Brain pericyte (primary cell): Measurements from ENCODE around the gene CFAP299.
A peak's percentile ranks its signal among the peaks of the same experiment; 100 is the strongest.

Experiments
- DNase-seq: peaks from one replicate; pipeline ENCODE4 v3.0.0-alpha.2; 2012; ENCODE audit warnings: low read depth, low spot score

CFAP299 gene

DNA sequence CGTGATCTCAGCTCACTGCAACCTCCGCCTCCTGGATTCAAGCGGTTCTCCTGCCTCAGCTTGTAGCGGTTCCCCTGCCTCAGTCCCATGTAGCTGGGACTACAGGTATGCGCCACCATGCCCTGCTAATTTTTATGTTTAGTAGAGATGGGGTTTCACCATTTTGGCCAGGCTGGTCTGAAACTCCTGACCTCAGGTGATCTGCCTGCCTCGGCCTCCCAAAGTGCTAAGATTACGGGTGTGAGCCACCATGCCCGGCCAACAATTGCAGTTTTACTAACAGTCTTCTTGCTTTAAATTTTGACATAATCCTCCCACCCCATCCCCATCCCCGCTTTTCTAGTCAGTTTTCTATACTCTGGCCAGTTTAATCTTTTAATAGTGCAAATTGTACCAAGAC is 112.0 kb downstream of the CFAP299 start:
- DNase-seq = no peak

DNA sequence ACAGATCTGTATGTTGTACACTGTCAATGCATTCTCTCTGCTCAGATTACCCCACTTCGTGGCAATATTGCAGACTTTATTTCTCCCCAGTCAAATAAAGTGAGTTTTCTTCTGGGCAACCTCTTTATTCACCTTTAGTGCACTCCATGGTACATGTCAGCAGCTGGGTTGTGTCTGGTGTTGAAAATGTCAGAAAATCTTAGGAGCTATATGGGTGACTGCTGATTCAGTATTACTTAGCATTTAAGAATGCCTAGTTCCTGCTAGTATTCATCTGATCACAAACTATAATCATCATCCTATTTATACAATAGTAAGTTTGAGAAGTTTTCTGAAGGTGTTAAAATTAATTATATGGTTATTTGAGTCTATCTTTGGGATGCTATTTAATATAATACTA is 112.5 kb downstream of the CFAP299 start:
- no peak for DNase-seq

DNA sequence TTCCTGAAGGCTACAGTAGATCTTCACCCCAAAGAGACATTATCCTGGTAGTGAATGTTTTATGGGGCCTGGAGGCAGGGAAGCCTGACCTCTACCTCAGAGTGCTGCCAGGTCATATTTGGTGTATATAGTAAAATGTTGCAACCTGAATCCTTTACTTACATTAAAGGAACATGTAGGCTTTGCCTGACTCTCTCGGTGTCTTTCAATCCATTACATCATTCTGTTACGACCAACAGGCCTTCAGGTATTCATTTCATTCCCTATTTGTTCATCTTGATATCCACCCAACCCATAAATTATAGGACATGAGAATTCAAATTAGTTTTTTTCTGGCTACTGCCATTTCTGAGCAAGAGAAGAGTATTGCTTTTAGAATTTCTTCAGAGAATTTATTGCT is 116.5 kb downstream of the CFAP299 start:
- DNase-seq = no peak

DNA sequence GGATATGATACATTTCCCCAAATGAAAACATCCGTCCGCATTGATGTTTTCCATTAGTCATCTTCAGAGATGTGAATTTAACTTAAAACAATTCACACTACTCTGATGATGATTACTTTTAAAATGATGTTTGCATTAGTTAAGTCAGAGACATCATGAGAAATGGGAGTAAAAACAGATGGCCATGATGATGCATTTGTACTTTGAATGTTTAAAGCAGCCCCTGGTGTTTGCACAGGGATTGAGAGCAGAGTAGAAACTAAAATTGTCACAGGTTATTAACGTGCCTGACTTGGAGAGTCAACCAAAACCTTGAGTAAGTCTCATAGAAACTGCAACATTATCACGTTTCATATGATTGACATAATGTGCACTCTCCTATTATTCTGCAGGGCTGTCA is 117.2 kb downstream of the CFAP299 start:
- no peak for DNase-seq

DNA sequence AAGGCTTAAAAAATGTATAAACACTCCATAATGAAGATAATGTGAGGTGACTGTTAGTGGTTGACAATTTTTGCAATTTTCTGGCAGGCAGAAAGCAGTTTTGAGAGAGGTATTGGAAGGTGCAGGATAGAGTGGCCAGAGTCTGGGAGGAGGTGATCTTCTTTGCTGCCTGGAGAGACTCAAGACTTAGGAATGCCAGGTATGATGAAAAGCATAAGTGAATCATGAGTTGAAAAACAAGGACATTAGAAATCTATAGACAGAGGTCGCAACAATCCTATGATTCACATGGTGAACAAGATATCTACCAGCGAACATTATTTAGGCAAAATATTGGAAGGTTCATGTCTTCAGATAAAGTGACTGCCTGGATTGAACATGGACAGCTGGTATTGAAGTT is 118.5 kb downstream of the CFAP299 start:
- no peak for DNase-seq

DNA sequence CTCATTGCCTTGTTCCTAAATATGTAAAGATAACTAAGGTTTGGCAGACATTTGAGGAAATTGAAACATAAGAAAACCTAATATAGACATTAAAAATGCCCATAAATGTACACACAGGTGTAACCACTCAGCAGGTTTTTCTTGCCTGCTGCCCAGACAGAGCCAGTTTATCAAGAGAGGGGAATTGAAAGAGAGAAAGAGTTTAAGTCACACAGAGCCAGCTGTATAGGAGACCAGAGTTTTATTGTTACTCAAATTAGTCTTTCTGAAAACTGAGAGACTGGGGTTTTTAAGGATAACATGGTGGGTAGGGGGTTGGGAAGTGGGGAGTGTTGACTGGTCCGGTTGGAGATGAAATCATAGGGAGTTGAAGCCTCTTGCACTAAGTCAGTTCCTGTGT is 119.0 kb downstream of the CFAP299 start:
- DNase-seq = no peak

DNA sequence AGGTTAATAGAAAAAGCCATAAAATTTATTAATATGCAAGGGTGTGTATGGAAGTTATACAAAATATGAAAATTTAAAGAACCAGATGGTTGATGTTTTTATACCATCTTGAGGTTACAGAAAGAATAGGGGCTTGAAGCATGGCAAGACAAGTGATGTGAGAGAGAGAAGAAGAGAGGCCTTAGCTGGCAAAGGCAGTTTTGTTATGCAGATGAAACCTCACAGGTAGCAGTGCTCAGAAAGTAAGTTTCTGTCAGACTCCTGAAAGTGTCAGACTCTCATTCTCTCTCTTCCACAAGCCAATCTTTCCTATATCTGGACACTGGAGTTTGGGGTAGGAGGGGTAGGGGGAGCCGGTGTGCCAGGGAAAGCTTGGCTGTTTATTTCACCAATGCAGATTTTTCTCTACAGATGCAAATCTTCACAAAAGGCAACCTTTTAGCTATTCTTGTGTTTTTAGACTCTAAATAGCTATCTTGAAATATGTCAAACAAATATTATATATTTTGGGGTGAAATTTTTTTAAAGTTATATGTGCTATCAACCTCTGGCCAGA is 124.5 kb downstream of the CFAP299 start:
- DNase-seq = no peak

DNA sequence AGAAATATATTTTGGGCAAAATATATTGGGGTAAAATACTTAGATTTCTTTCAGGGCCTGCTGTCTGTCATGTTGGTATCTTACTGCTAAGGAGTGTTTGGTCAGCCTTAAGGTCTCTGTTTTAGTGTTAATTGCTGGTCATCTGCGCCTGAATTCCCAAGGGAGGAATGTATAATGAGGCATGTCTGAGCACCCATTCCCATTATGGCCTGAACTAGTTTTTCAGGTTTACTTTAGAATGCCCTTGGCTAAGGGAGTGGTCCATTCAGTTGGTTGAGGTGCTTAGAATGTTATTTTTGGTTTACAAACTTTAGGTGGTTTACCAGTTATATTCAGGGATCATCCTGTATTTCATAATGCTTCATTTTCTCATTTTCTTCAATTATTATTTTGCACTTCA is 125.9 kb downstream of the CFAP299 start:
- no peak for DNase-seq

DNA sequence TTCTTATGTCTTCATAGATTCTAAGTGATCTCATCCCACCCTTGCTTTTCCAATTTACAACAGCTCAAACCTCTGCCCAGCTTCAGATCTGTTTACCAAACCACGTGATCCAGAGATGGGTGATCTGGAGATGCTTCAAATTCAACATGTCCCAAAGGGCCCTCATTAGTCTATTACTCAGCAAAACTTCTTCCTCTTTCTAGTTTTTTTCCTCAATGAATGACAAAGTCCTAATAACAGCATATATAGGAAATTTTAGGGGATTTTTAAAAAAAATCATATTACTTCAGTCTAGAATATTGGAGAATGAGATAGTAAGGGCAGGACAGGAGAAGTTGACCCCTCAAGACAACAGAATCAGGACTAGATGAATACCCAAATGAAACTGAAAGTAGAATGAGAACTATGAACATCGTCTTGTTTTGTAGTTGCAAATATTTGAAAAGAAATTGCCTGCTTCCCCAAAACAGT is 127.1 kb downstream of the CFAP299 start:
- DNase-seq = no peak

DNA sequence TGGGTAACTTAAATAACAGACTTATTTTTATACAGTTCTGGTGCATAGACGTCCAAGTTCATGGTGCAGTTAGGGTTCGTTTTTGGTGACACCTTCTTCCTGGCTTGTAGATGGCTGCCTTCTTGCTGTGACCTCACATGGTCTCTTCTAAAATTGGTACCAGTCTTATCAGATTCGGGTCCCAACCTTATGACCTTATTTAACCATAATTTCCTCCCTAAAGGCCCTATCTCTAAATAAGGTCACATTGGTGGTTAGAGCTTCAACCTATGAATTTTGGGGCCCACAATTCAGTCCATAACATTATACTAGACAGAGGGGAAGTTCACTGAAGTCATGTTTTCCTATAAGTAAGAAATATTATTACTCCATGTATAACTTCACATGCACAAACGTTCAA is 128.0 kb downstream of the CFAP299 start:
- DNase-seq = no peak

DNA sequence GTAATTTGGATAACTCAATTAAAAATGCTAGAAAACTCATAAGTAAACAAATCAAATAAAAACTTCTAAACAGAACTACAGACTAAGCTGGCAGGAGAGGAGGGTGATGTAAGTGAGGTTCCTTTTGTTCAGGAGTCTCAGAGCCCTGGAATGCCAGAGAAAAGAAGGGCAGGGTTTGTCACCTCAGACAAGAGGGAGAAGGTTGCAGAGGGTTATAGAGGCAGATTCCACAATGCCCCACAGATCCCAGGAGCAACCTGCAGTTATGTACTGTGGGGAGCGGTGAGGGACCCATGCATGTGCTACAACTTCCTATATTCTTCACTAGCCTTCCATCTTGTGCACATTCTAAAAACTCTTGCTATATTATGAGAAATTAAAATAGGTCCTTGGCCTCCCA is 129.7 kb downstream of the CFAP299 start:
- no peak for DNase-seq

DNA sequence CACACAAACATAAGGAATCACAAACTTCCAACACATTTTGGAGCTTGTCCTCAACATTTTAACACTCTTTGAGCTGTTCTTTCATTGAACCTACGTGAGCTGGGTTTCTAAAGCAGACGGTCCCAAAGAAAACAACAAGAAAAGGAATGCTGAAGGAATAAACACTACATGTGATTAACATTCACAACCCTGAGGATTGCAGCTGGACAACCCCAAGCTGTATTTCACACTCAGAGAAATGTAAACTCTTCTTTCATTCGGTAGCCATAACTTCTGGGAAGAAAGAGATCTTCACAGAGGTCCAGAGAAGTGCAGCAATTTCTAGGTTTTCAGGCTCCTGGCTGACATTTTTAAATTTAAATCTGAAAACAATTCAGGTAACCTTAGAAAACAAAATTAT is 130.2 kb downstream of the CFAP299 start:
- DNase-seq = no peak

DNA sequence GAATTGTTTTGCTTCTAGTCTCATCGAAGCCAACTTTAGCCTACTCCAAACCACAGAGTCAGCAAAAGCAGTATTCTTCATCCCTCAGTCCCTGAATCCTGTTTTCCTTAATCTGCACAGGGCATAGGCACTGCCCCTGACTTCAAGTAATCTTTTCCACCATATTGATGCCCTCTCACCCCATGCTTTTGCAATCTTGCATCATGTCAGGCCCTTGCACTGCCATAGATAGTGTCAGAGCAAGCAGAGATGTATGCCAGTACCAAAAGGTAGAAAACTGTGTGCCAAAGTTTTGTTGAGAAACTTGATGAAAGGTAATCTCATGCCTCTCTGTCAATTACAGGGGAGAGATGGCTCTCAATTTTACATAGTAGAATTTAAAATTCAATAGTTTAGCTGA is 131.1 kb downstream of the CFAP299 start:
- no peak for DNase-seq

DNA sequence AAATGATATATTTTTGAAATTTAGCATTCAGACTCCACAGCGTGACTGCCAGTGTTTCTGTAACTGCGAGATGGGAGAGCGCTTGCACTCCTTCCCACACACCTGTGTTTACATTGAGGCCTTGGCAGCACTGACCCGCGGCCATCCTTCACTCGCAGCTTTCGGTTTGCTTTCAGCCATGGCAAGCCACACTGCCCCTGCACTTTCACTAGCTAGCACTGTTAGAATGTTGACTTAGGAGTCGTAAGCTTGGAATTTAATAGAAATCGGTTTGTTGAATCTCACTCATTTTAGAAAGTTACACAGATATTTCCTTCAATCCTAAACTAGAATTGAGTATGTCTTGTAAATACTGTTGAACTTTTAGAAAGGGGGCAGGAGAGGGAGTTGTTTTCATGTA is 136.2 kb downstream of the CFAP299 start:
- DNase-seq = peak; percentile 26

DNA sequence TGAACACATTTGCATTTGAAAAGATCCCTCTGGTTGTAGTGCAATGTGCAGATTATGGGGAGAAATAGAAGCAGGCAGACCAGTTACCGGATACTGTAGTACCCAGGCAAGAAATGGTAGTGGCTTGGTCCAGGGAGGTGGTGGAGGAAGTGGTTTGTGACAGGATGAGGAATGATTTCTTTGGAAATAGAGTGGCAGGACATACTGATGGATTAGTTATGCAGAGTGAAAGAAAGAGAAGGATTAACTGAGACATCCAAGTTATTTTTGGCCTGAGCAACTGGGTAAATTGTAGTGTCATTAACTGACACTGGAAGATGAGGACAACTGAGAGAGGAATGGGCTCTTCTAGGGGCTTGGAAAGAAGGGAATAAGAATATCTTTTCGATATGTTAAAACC is 139.7 kb downstream of the CFAP299 start:
- DNase-seq = no peak

DNA sequence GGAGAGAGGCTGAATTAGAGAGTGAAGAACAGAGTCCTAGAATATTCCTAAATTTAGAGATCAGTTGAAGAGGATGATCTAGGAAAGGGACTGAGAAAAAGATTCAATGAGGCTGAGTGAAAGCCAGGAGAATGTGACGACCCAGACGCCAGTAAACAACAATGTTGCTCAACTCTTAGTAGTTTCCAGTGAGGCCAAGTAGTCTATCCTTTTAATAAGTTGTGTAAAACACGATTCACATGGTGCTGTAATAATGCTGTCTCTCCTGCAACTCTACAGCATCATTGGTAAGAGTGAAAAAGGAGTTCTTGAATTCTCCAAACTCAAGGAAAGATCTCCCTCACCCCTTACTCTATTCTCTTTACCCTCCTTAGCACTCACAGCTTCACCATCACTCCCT is 140.3 kb downstream of the CFAP299 start:
- DNase-seq = no peak

DNA sequence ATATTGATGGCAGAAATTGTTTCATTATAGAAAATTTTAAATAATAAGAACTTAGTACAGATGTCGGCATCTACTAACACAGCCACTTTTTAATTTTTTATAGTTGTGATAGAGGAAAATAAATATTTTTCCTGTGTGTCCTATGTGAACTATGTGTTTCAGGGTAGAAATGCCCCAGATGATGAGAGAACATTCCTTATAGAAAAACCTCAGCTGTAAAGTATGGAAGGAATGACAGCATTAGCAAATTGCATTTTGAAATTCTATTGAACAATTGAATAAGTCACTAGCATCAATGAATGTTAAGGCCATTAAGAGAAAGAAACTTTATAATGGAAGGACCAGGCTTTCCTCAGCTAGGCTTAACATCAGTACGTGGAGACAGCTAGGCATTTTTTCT is 149.2 kb downstream of the CFAP299 start:
- DNase-seq = no peak

DNA sequence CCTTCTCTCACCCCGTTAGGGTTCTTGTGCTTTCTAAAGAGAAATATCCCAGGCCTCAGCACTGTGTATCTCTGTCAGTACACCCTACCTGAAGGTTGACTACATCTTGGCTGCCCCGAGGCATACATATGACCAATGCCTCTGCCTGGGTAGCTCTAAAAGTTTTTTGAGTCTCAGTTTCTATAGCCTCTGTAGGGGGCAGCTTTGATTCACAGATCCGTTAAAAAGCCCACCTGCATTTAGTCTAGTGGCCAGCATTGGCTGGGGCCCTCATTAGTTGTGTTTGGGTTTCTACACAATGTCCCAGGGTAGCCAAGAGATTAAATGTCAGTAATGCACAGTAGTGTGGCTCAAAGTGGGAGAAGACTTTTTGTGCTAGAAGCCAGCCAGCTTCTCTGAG is 151.1 kb downstream of the CFAP299 start:
- DNase-seq = no peak

DNA sequence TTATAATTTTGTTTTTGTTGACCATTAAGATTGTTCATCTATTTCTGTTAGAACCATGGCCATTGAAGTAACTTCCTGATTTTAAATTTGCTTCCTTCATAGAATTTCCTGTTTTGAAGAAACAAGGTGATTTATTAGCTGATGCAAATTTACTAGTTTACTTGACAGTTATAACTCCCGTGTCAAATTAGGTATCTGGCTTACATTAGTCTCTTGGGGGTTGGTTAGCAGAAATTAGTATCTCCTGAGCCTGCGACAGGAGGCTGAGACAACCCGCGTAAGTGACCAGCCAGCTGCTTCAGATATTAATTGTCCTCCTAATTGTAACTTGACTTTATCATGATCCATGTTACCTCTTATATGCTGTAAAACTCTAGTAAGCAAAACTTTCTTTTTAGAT is 154.3 kb downstream of the CFAP299 start:
- no peak for DNase-seq

DNA sequence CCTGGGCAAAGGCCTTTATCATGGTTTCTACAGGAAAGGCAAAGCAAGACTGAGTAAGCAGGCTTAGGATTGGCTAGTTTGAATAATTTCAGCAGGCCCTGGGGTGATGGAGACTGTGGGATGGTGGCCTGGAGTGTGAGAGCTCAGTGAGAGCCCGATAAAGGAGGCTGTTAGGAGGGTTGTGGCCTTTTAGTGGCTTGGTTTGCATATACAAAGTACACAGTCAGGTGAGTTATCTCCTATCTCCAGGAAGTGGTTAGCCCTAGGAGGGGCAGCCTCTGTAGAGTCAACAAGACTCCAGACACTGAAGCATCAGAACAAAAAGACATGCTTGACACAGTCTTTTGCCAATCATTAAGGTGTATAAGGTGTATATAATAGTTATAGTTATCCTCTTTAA is 157.2 kb downstream of the CFAP299 start:
- DNase-seq = no peak

DNA sequence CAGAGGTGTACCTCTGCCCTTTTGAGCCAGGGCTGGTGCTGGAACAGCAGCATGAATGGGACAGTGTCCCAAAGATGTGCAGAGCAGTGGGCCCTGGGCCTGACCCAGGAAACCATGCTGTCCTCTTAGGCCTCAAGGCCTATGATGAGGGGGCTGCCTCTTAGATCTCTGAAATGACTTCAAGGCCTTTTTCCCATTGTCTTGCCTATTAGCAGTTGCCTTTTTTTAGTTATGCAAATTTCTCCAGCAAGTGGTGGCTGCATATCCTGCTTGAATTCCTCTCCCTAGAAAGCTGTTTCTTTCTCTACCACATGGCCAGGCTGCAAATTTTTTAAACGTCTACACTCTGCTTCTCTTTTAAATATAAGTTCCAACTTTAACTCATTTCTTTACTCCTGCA is 160.3 kb downstream of the CFAP299 start:
- no peak for DNase-seq

DNA sequence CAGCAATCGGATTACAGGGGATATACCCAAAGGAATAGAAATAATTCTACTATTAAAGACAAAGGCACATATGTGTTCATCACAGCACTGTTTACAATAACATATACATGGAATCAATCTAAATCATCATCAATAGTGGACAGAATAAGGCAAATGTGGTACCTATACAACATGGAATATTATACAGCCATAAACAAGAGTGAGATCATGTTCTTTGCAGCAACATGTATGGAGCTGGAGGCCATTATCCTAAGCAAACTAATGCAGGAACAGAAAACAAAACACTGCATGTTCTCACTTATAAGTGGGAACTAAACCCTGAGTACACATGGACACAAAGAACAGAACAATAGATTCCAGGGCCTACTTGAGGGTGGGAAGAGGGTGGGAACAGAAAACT is 163.2 kb downstream of the CFAP299 start:
- DNase-seq = no peak

DNA sequence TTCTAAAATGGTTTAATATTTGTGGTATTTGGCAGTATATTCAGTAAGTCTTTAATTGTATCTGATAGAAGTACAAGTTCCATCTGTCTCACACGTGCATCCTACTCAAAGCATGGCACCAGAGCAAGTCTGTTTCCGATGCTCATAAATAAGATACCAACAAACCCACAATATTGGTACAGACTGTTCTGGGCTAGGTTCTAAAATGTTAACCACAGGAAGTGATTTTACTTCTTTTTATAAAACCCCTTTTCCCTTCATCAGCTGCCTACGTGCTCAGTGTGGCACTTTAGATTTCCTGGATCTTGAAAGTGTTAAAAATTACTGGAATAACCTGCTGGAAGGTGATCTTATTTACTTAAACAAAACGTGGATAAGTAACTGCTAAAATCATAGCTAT is 165.1 kb downstream of the CFAP299 start:
- no peak for DNase-seq

DNA sequence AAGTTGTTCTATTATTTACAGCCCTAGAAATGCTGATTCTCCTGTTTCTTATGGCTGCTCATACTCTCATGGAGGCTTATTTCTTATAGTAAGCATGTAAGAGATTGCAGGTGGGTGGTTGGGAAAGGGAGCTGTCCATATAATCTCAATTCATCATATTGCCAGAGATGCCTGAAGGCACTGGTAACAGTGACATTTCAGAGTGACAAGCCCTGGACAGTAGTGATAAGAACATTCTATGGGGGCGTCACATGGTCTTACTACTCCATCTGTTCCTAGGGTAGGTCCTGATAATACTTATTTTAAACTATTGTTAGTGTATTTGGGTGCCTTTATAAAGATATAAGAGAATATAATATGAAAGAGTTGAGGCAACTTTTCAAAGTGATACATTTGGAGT is 171.5 kb downstream of the CFAP299 start:
- no peak for DNase-seq

DNA sequence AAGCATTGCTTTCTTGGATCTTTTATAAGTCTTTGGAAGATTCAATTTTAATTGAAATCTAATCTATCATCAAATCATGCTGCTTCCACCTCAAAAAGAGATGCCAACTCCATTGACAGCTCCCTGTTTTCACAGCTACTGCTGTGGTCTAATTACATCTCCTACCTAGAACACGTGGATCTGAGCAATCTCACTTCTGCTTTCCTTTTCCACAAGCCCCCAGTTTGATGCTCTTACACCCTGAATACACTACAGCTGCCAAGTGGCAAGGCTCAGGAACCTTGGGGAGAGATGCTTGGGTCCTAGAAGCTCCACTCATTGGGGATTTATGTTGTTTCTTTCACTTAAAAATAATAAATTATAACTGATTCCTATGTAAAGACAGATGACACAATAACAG is 172.0 kb downstream of the CFAP299 start:
- no peak for DNase-seq
